Activated naive CD8-positive, alpha-beta T cell treated with anti-CD3 and anti-CD28 coated beads, Interleukin-2, amount 50 U/mL, for 16 hours (primary cell): ENCODE results near the gene GPAT3.

Experiments used
- DNase-seq: peaks from one replicate; pipeline ENCODE4 v3.0.0-alpha.2; 2020; ENCODE audit warnings: low read depth, low spot score

GPAT3 gene

DNA sequence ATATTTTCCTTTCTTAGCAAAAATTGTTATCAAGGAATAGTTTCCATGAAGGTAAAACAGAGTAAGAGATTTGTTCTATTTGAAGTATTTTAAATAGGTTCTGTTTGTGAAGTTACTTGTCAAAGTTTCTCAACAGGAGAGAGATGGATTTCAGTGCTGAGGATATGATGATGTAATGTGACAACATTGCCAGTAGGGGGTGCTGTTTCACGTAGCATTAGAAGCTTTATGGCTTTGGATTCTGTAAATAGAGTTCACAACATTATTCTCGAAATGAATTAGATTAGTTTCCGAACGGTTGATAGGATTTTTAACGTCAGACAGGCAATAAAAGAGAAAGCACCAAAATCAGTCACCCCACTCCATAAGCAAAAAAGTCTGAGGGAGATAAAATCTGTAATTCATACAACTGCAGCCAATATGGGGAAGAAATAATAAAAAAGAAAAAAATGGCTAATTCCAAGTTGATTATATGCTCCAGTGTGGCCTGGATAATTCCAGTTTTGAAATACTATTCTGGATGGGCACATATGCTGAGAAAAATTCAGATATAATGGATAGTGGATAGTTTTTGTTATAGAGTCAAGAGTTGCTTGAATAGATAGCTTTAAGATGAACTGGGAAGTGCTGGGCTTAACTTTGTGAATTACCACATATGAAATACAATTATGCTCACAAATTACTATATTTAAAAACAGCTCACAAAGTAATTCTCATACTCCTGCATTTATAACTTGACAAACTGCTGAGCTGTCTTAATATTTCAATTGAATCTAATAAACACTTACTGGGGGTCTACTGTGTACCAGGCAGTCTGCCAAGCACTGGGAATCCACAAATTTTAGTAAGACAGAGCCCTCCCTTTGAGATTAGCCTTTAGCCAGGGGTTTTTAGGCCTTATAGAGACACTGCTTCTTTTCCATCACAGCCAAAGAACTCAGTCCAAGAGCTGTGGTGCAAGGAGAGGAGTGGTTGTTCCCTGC, 109.1 kb downstream of the GPAT3 start:
- peak; percentile 3 for DNase-seq

DNA sequence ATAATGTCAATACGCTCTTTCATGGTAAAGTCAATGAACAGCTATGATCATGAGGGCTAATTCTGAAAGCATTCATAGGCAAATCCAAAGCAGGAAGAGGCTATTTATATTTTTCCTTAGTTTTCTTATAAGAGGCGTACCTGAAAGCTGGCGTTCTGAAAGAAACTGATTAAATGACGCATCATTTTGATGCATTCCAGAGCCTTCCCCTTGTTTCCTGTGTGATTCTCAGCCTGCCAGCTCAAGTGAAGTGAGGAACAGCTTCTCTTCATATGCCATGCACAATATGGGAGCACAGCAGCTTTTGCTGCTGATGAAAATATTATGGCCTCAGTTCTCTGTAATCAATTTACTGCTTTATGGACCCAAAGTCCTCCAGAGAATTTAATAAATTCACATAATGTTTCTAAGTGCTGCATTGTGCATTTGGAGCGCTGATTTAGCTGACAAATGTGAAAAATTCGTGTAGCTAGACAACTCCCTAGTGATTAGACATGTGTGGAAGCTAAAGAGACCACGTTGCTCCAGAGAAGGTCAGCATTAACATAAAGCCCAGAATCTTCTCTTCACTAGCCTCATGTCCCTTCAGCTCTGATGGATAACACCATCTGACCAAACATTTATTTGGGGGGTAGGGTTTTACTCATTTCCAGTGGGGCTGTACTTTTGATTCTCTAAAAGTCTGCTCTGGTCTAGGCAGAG, 110.8 kb downstream of the GPAT3 start:
- DNase-seq: no peak

DNA sequence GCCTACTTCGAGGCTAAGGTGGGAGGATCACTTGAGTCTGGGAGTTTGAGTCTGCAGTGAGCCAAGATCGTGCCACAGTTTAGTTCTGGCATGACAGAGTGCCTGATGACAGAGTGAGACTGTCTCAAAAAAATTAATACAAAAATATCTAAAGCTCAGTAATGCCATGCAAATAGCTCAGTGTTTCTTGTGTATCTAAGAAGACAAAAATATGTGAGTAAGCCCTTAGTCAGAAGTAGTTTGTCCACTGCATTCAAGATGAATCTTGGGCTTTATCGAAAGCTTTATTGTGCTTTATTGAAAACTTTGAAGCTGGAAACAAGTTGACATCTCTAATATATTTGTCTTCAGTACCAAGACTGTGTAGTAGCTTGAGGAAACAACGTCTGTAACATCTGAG, 115.9 kb downstream of the GPAT3 start:
- no peak for DNase-seq
